Myocyte (in vitro differentiated cells): Measurements from ENCODE around the gene ODAD4. TPM values are rescaled to one million over a fixed set of nuclear protein-coding genes. Genes with fewer than 3 reads are reported as not detected.
"Not testable (repeated sequence)": the region's sequence is repeated elsewhere in the genome, so short reads cannot be mapped to it uniquely, and the experiment has no call there.

Experiments used
- DNase-seq: peaks from one replicate; pipeline ENCODE4 v3.0.0-alpha.2; 2012; ENCODE audit warnings: low read depth
- total RNA-seq: library from RNA; depleted of rRNA; stranded (reverse); fragments of >200 nt; gene quantifications from 2 replicates; pipeline ENCODE4 v1.2.3, GENCODE V29; 2014

Gene ODAD4
- total RNA-seq, 1 donor from 2014 or later, result 1.8 TPM

DNA sequence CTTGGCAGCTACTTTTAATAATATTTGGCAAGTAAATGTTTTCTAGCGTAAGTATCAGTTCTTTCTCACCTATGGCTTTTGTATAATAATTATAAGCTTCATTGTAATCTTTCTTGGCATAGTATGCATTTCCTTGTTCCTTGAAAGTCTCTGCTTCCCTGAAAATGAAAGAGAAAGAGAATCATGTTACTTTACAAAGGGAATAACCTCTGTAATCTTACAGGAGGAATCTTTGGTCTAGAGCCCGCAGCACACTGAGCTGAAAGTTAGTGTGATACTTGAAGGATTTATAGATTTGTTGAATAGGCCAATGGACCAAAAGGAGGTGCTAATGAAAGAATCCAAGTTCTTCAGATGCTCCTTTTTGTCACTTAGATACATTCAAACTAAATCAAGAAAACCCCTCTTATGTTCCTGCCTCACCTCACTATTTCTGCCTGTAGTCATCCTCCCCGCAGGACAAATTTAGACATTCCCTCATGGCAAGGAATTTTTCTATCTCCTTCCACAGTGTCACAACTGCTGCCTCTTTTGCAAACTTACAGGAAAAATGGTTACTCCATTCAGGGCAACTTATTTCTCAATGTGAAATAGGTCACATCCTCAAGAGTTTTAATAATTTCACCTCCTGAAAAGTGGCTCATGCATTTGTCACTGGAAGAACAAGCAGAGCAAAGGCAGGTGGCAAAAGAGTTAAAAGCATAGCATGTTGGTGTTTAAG, 70.2 kb downstream of the ODAD4 start:
- no peak for DNase-seq

DNA sequence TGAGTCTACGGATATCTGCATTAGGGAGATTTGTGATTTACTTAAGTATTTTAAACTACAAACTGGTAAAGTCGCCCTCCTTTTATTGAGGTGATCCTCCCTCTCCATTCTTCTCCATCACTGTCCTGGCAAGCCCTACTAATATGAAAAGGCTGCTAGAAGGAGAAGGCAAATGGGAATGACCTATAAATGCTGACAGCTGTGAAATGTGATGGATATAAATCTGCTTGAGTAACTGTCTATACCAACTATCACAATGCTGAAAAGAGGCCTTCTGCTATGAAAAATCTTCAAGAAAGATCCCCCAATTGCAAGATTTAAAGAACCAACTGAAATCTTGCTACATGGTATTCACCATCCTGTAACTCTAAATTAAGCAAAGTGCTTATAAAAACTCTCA, 71.3 kb downstream of the ODAD4 start:
- DNase-seq, result no peak

DNA sequence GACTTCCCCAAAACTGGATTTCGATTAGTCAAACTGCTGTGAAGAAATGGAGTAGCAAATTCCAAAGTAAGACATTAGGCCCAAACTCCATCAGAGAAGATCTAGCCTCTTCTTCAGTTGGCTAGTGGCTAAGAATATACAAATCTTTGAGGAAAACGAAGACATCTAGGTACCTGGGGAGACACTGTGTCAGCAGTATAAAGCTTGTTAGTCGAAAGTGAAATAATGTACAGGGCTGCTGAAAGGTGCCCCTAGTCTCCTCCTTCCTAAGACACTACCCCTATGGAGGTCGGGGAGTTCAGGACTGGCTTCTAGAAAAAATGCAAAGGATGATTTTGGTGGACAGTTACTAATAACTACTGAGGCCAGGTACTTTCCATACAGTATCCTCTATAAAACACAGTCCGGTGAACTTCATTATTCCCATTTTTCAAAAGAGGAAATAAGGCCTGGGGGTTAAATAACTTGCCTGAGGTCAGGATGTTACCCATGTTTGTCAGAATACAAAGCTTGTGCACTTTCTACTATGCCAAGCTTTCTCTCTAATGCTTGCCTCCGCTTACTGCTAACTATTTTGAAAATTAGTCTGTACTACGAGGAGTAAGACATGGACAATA, 71.9 kb downstream of the ODAD4 start:
- no peak for DNase-seq

DNA sequence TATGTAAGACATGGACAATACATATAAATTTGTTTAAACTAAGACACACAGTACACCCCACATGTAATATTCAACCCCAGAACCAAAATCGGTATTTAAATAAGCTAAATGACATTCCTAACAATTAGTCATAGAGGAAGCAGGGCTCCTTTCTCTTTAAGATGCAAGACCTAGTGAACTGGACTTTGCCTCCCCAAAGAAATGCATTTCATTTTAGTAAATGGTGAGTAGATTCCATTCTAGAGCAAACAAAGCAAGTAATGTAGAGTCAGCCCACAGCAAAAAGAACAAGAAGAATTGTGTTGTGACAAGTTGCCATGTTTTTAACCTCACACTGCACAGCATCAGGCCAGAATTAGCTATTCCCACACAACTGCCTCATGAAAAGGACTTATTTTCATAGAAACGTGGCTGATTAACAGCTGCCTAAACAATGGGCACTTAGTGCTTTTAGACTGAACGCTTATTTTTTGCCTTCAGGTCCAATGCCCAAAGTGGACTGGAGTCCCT, 72.4 kb downstream of the ODAD4 start:
- no peak for DNase-seq

DNA sequence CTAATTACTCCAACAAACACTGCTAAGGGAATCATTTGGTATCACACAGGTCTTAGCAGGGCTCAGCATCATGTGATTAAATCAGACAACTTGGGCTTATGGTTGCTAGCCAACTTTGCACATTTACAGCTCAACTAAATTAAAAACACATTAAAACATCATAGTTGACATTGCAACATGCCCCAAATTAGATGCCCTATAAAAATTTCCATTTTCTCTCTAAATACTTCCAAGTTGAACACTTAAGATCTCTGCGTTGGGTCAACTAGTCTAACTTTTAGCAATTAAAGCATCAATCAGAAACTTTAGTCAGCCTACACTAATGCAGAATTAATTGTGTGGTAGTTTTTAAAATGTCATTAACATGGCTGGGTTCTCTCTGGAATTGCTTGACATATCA, 74.7 kb downstream of the ODAD4 start:
- no peak for DNase-seq

DNA sequence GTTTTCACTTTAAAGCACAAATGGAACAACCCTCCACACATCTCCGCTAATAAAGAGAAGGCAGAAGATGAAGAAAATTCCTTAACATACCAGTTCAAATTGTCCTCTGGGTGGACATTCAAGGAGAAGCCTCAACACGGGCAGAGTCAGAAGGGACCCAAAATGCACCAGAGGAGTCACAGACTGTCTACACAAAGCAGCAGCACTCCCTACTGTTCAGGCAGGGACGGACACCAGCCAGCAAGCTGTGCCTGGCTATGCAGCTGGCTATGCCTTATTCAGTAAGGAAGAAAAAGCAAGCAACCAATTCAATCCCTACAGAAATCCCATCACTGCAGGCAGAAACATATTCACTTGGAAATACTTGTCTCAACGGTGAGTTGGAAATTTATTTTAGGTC, 78.8 kb downstream of the ODAD4 start:
- no peak for DNase-seq

DNA sequence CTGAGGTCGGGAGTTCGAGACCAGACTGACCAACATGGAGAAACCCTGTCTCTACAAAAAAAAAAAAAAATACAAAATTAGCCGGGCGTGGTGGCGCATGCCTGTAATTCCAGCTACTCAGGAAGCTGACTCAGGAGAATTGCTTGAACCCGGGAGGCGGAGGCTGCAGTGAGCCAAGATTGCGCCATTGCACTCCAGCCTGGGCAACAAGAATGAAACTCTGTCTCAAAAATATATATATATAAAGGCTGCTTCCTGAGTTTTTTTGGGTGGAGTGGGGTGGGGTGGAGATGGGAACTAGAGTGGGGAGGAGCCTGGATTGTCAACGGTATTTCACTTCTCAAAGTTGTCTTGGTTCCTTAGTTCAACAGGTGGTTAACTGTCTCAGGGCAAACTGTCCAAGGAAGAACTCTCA, 79.9 kb downstream of the ODAD4 start:
- DNase-seq, result not testable (repeated sequence)

DNA sequence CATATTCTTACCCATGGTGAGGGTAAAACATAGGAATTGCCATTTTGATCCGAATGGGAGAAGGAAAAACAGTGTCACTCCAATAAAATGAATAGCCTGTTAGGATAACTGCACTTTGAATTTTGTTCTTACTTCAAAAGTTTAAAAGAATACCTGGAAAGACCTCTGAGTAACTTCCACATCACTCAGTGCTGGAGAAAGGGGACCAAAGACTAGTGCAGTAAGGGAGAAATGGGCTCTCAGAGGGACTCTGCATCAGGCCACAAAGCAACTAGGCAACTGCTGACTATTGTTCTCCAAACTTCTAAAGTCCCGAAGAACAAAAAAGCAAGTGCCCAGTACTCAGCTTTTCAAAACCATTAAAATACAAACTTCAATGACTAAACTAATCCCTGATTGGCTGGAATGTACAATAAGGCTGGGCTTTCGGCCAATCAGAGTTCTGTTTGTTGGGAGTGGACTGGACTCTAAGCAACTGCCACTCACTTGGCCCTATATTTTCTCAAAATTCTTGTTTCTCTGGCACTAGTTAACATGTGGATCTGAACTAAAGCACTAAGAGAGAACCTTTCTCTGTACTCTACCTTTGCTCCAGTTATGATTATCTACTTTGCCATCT, 80.6 kb downstream of the ODAD4 start:
- no peak for DNase-seq

DNA sequence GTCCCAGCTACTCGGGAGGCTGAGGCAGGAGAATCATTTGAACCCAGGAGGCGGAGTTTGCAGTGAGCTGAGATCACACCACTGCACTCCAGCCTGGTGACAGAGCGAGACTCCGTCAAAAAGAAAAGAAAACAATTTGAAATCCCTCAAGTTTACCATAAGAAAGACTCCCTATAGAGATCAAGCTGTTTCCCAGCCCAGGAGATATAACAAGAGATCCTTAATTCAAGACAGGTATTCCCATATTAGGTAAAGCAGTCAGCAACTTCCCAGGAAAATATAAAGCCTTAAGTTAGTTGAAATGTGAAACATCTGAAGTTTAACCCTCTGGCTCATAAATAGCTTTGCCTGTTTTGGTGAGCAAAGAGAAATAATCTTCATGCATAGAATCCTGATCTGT, 81.9 kb downstream of the ODAD4 start:
- not testable (repeated sequence) for DNase-seq

DNA sequence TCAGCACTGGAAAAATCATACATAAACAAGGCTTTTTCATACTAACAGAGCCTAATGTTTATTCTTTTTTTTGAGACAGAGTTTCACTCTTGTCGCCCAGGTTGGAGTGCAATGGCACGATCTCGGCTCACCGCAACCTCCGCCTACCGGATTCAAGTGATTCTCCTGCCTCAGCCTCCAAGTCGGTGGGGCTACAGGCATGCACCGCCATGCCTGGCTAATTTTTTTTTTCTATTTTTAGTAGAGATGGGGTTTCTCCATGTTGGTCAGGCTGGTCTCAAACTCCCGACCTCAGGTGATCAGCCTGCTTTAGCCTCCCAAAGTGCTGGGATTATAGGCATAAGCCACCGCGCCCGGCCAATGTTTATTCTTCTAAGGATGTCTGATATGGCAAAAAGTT, 83.3 kb downstream of the ODAD4 start:
- DNase-seq, result not testable (repeated sequence)

Other genes with a start within 250 kb of the ODAD4 start
- gene EIF1, start 241.7 kb upstream of the ODAD4 start, total RNA-seq, result 78.1 and 112 TPM in 2 replicates
- not detected in 2 replicates for gene GAST, start 218.3 kb upstream of the ODAD4 start, total RNA-seq
- gene HAP1, start 196.0 kb upstream of the ODAD4 start, total RNA-seq, result 0.16 TPM in 1 of 2 replicates, not detected in the other
- 0.51 and 0.78 TPM in 2 replicates for gene JUP, start 143.9 kb upstream of the ODAD4 start, total RNA-seq
- 98.8 and 115 TPM in 2 replicates for gene P3H4, start 118.7 kb upstream of the ODAD4 start, total RNA-seq
- gene FKBP10, start 117.6 kb upstream of the ODAD4 start, total RNA-seq, result 164 and 174 TPM in 2 replicates
- gene NT5C3B, start 94.4 kb upstream of the ODAD4 start, total RNA-seq, result 45.4 and 49.2 TPM in 2 replicates
- gene KLHL10, start 92.8 kb upstream of the ODAD4 start, total RNA-seq, result 1.3 TPM in 1 of 2 replicates, not detected in the other
- 10.9 and 13.7 TPM in 2 replicates for gene KLHL11, start 65.2 kb upstream of the ODAD4 start, total RNA-seq
- 107 and 165 TPM in 2 replicates for gene ACLY, start 11.7 kb upstream of the ODAD4 start, total RNA-seq
- 64.0 and 66.1 TPM in 2 replicates for gene CNP, start 36.2 kb downstream of the ODAD4 start, total RNA-seq
- 85.9 and 103 TPM in 2 replicates for gene DNAJC7, start 86.8 kb downstream of the ODAD4 start, total RNA-seq
- 72.2 and 88.1 TPM in 2 replicates for gene NKIRAS2, start 89.5 kb downstream of the ODAD4 start, total RNA-seq
- 0.16 and 0.51 TPM in 2 replicates for gene C17orf113, start 120.0 kb downstream of the ODAD4 start, total RNA-seq
- gene ZNF385C, start 167.9 kb downstream of the ODAD4 start, total RNA-seq, result 0.05 and 0.36 TPM in 2 replicates
- 9.3 and 11.3 TPM in 2 replicates for gene DHX58, start 182.1 kb downstream of the ODAD4 start, total RNA-seq
- 26.5 and 32.6 TPM in 2 replicates for gene KAT2A, start 190.8 kb downstream of the ODAD4 start, total RNA-seq
- not detected in 2 replicates for gene HSPB9, start 192.2 kb downstream of the ODAD4 start, total RNA-seq
- 73.6 and 73.9 TPM in 2 replicates for gene RAB5C, start 224.4 kb downstream of the ODAD4 start, total RNA-seq